ENCODE results near the gene H2BK1.

GRCh38 chr7:151218170-151218569, 7.9 kb upstream of the H2BK1 start:
- TF ChIP-seq CTCF (IDR thresholded peaks at IDR 0.05) (no peak), POLR2A (IDR thresholded peaks at IDR 0.05) (no peak), POLR2AphosphoS5 (IDR thresholded peaks at IDR 0.05) (no peak), EP300 (IDR thresholded peaks at IDR 0.05) (no peak)
